Hematopoietic multipotent progenitor cell (in vitro differentiated cells): ENCODE results near the gene RANBP17. TPM values are rescaled to one million over a fixed set of nuclear protein-coding genes. Genes with fewer than 3 reads are reported as not detected.
"Not testable (repeated sequence)": the region's sequence is repeated elsewhere in the genome, so short reads cannot be mapped to it uniquely, and the experiment has no call there.

ENCODE experiments used
- DNase-seq, 3 donors: peaks; one replicate each; pipeline ENCODE4 v3.0.0-alpha.2; 2011 to 2015; ENCODE audit warnings: low read depth in 2 of 3, low spot score in 2 of 3
- total RNA-seq: library from RNA; depleted of rRNA; stranded (reverse); fragments of >200 nt; gene quantifications from one replicate; pipeline ENCODE4 v1.2.3, GENCODE V29; 2012

The RANBP17 gene
- total RNA-seq, 1 donor = 12.4 TPM

- no peak for DNase-seq
These were observed 76.1 kb downstream of the RANBP17 start for GRCh38 chr5:170937914-170938313.

GRCh38 chr5:170939178-170939577 is 77.4 kb downstream of the RANBP17 start:
- no peak for DNase-seq

- DNase-seq = no peak
These were observed 80.0 kb downstream of the RANBP17 start for GRCh38 chr5:170941788-170942187.

- no peak for DNase-seq
These were observed 83.5 kb downstream of the RANBP17 start for GRCh38 chr5:170945275-170945674.

- DNase-seq = no peak
These were observed 98.7 kb downstream of the RANBP17 start for GRCh38 chr5:170960567-170960966.

- DNase-seq = no peak
These were observed 101.7 kb downstream of the RANBP17 start for GRCh38 chr5:170963521-170963920.

- DNase-seq = no peak
These were observed 112.6 kb downstream of the RANBP17 start for GRCh38 chr5:170974461-170974860.

- DNase-seq = not testable (repeated sequence)
These were observed 118.4 kb downstream of the RANBP17 start for GRCh38 chr5:170980261-170980660.

GRCh38 chr5:170985486-170985885 is 123.7 kb downstream of the RANBP17 start:
- no peak for DNase-seq

GRCh38 chr5:170986598-170986997 is 124.8 kb downstream of the RANBP17 start:
- DNase-seq = peak in 2 of 3 donors; percentile 35 to 70

- no peak for DNase-seq
These were observed 131.7 kb downstream of the RANBP17 start for GRCh38 chr5:170993476-170993875.

GRCh38 chr5:171010086-171010485 is 148.3 kb downstream of the RANBP17 start:
- DNase-seq = peak in 1 of 3 donors; percentile 1

- peak in 1 of 3 donors; percentile 17 for DNase-seq
These were observed 149.0 kb downstream of the RANBP17 start for GRCh38 chr5:171010816-171011215.

- DNase-seq = peak in 1 of 3 donors; percentile 8
These were observed 161.7 kb downstream of the RANBP17 start for GRCh38 chr5:171023508-171023907.

GRCh38 chr5:171024084-171024483 is 162.3 kb downstream of the RANBP17 start:
- no peak for DNase-seq

GRCh38 chr5:171029401-171029800 is 167.6 kb downstream of the RANBP17 start:
- DNase-seq = no peak

- DNase-seq = no peak
These were observed 170.2 kb downstream of the RANBP17 start for GRCh38 chr5:171031977-171032376.

- no peak for DNase-seq
These were observed 170.7 kb downstream of the RANBP17 start for GRCh38 chr5:171032435-171032973.

- not testable (repeated sequence) for DNase-seq
These were observed 180.1 kb downstream of the RANBP17 start for GRCh38 chr5:171041893-171042292.

GRCh38 chr5:171050916-171051315 is 189.1 kb downstream of the RANBP17 start:
- no peak for DNase-seq

- peak in 2 of 3 donors; percentile 3 to 38 for DNase-seq
These were observed 194.1 kb downstream of the RANBP17 start for GRCh38 chr5:171055875-171056454.

GRCh38 chr5:171067540-171068130 is 205.8 kb downstream of the RANBP17 start:
- DNase-seq = no peak
